NT2/D1 (cell line): ENCODE results near the gene USP11.

Experiments
- DNase-seq: peaks from one replicate; pipeline ENCODE4 v3.0.0-alpha.2; 2011; ENCODE audit warnings: low read depth, low spot score
- H3K27me3 ChIP-seq: 2 replicates; pipeline ENCODE4 v1.6.0; 2011; ENCODE audit warnings: mild to moderate bottlenecking; ENCODE audit not compliant: insufficient read length, insufficient read depth
- H3K36me3 ChIP-seq: 2 replicates; pipeline ENCODE4 v1.6.1; 2011; ENCODE audit warnings: mild to moderate bottlenecking, low read length, mixed read lengths; ENCODE audit not compliant: insufficient read depth, insufficient read length
- H3K4me1 ChIP-seq: 2 replicates; pipeline ENCODE4 v1.5.1; 2011; ENCODE audit not compliant: insufficient read depth, insufficient read length
- H3K4me3 ChIP-seq: 2 replicates; pipeline ENCODE4 v1.5.1; 2011; ENCODE audit warnings: low read depth; ENCODE audit not compliant: insufficient read length
- H3K9ac ChIP-seq: 2 replicates; pipeline ENCODE4 v1.6.0; 2011; ENCODE audit warnings: low read depth; ENCODE audit not compliant: insufficient read length
- H3K9me3 ChIP-seq: 2 replicates; pipeline ENCODE4 v1.5.1; 2011; ENCODE audit warnings: mild to moderate bottlenecking, low read length; ENCODE audit not compliant: insufficient read depth
- SUZ12 ChIP-seq: IDR thresholded peaks from 2 replicates; pipeline ENCODE4 v1.6.1; 2011; ENCODE audit not compliant: insufficient read length, insufficient read depth; ENCODE audit errors: extremely low read depth
- YY1 ChIP-seq: IDR thresholded peaks from 2 replicates; pipeline ENCODE4 v1.6.1; 2011; ENCODE audit not compliant: insufficient read length, insufficient read depth
- ZNF274 ChIP-seq: IDR thresholded peaks from 2 replicates; pipeline ENCODE4 v1.6.1; 2011; ENCODE audit warnings: mild to moderate bottlenecking, low read depth, low read length

The USP11 gene

DNA sequence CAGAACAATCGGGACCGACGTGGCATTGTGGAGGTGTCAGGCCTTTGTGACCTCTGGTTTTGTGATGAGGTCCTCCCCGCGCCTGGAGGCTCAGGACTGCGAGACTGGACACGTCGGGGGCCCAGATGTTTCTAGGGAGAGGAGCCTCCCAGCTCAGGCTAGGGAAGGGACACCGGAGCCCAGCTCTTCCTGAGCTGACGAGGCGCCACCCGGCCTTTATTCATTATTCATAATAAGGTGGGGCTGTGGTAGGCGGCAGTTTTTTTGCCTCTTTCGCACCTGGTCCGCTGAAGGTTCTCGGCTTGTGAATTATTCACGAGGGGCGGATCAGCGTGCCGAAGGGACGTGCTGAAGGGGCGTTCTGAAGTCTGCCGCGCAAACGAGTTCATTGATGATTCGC lies 41.5 kb upstream of the USP11 start:
- H3K27me3 ChIP-seq = no peaks in the 10 kb centered on the region
- no peaks in the 10 kb centered on the region for H3K9me3 ChIP-seq
- H3K4me1 ChIP-seq = peaks cover 17% of the 10 kb centered on the region
- no peak for DNase-seq
- TF ChIP-seq ZNF274 = no peak
- TF ChIP-seq SUZ12 = no peak
- no peak for TF ChIP-seq YY1
- H3K4me3 ChIP-seq = peak overlapping the region; percentile 67
- H3K36me3 ChIP-seq = peaks cover 32% of the 10 kb centered on the region
- H3K9ac ChIP-seq = peak overlapping the region; percentile 75

DNA sequence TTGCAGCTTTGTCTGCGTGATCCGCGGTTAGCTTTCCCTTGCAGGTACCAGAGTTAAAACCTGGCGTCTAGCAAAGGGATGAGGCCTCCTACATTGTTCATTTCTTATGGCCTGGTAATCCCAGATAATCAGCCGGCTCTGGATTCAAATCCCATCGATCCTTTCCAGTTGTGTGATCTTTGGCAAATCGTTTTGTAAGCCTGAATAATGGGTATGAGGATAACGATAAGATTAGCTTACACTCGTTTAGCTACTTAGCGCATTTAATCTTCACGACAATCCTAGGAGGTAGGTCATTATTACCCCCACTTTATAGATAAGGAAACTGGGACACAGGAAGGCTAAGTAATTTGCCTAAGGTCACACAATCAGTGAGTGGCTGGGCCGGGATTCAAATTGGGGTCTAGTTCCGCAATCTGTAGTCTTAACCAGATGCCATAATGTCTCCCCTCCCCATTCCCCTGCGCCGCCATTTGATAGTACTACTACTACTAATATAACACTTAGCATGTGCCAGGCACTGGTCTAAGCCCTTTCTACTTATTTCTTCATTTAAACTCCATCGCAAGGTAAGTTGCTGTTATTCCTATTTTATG lies 40.9 kb upstream of the USP11 start:
- H3K9ac ChIP-seq = peak overlapping the region; percentile 75
- TF ChIP-seq SUZ12 (no peak), ZNF274 (no peak), YY1 (no peak)
- DNase-seq = no peak

DNA sequence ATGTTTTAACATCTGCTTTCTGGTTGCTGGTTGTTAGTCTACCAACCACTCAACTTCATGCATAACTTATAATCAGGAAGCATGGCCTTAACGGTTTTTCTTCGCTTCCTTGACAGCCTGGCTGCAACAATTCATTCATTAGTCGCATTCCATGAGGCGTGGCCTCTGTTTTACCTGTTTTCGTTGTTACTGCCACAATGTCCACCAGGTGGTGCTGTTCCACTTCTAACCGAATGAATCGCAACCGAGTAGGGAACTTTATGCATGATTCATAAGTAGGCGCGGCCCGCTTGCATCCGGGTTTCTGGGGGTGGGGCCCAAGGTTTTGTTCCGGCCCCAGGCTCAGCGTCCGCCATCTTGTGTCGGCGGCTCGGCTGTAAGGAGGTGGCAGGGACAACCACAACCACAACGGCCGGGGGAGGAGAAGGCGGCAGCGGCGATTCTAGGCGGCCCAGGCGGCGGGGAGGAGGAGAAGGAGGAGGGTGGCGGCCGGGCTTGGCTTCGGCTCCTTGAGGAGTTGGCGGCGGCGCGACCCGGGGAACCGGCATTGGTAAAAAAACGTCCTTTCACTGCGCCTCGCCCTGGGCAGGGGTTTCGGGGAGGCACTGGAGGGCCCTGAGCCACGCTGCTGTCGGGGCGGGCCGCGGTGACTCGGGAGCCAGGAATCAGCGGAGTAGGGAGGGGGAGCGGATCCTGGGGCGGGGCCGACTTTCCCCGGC lies 39.2 kb upstream of the USP11 start, which contains the start of gene UBA1:
Gene UBA1 (plus strand): TSS at position 355 of the 719 bp plus-strand sequence. CDS start 4,974 bp downstream, outside the sequence.
- Histone ChIP-seq H3K27me3 (no peaks in the 10 kb centered on the region), H3K9me3 (no peaks in the 10 kb centered on the region), H3K9ac (peak within 1 kb of the TSS; percentile 82), H3K4me1 (peaks cover 20% of the 10 kb centered on the region), H3K36me3 (peaks cover 42% of the 10 kb centered on the region), H3K4me3 (peak within 1 kb of the TSS; percentile 84)
- TF ChIP-seq ZNF274 (no peak), YY1 (peak; percentile 77), SUZ12 (no peak)
- peak; percentile 95 for DNase-seq

More for the DNA sequence above, 40.9 kb upstream of the USP11 start:
- Histone ChIP-seq H3K36me3 (peaks cover 32% of the 10 kb centered on the region), H3K4me3 (peak overlapping the region; percentile 67), H3K9me3 (no peaks in the 10 kb centered on the region), H3K27me3 (no peaks in the 10 kb centered on the region), H3K4me1 (peaks cover 15% of the 10 kb centered on the region)

DNA sequence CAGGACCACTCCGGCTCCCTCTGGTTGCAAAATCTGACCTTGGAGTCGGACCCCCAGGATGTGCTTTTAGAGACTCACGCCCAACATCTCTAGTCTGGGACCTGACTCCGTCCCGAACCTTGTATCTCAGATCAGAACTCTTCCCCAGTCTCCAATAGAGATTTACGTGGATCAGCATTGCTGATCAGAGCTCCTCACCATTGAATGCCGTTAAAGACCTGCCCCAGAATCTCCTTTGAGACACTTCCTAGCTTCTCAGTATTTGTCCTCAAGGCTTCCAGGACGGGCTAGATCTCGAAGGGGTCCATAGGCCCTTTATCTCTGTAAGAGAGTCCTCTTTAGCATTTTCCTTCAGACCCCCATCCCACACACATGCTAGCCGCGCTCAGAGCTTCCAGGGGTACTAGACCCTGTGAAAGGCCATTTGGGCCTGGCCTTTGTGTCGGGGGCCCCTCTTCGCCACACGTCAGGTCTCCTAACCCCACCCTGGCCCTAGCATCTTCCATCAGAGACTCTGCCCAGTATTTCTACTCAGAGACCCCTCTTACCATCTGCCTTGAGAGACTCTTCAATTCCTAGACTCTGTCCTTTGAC lies 38.5 kb upstream of the USP11 start:
- TF ChIP-seq ZNF274 (no peak), YY1 (no peak), SUZ12 (no peak)
- H3K4me1 ChIP-seq = peaks cover 24% of the 10 kb centered on the region
- H3K4me3 ChIP-seq = peak overlapping the region; percentile 84
- H3K9ac ChIP-seq = peak overlapping the region; percentile 82
- DNase-seq = no peak
- no peaks in the 10 kb centered on the region for H3K9me3 ChIP-seq
- no peaks in the 10 kb centered on the region for H3K27me3 ChIP-seq
- H3K36me3 ChIP-seq = peaks cover 49% of the 10 kb centered on the region

DNA sequence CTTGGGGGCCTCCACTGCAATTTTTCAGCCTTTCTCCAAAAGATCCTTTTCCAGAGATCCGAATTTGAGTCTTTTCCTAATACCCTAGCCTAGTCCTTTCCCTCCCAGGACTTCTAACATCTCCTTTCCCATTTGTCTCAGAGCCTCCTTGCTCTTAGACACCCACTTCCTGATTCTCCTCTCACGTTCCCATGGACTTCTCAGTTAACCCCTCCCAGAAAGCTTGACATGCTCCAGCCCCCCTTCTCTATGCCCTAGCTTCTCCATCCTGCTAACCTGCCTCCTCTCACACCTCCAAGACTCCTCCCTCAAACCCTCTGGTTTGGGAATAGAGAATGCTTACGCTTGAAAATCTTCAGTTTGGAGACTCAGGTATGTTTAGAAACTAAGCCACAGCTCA lies 36.7 kb upstream of the USP11 start:
- H3K4me1 ChIP-seq = peaks cover 24% of the 10 kb centered on the region
- peaks cover 65% of the 10 kb centered on the region for H3K36me3 ChIP-seq
- TF ChIP-seq ZNF274 (no peak), SUZ12 (no peak), YY1 (no peak)
- peak overlapping the region; percentile 53 for H3K9ac ChIP-seq
- no peaks in the 10 kb centered on the region for H3K27me3 ChIP-seq
- no peaks in the 10 kb centered on the region for H3K9me3 ChIP-seq
- H3K4me3 ChIP-seq = peak overlapping the region; percentile 27
- no peak for DNase-seq

DNA sequence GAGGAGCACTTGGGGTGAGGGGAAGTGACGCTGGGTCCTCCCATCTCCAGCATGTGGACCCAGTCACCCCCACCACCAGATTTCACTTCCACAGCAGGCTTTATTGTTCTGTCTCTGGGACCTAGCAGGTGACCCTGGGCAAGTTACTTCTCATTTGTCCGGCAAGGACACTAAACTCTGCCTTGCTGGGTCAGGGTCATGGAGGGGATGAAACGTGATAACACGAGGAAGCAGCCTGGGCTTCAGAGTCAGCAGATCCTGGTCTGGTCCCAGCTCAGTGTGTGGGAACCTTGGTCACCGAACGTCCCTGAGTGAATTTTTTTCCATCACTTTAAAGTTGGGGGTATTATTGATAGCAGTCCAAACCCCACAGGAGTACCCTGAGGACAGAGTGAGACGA lies 35.3 kb upstream of the USP11 start:
- Histone ChIP-seq H3K9ac (peak overlapping the region; percentile 51), H3K9me3 (no peaks in the 10 kb centered on the region), H3K4me1 (peaks cover 26% of the 10 kb centered on the region), H3K36me3 (peaks cover 79% of the 10 kb centered on the region), H3K4me3 (peak overlapping the region; percentile 9), H3K27me3 (no peaks in the 10 kb centered on the region)
- no peak for TF ChIP-seq YY1
- no peak for TF ChIP-seq ZNF274
- TF ChIP-seq SUZ12 = no peak
- DNase-seq = no peak

DNA sequence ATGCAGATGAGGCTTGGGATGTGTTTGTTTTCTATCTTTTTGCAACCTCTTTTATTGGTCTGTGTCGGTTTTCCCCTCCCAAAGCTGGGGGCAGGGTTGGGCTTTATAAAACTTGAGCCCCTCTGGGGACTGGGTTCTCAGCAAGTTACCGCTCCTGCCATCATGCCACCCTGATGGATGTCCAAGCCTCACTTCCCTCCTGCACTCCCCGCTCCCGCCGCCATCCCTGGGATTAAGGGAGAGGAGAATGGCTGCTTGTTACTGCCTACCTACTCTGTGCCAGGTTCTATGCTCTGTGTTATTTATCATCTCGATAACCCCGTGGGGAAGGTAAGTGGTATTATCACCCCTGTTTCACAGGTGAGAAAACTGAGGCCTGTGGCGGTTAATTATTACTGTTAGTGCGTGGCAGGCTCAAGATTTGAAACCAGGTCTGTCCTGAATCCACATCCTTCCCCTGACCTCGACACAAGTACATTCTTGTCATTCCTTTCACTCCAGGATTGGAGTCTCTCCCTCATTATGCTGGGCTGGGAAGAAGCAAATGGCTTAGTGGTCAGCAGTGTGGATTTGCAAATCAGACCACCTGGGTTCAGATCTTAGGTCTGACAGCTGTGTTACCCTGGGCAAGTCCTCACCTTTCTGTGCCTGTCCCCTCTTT lies 34.7 kb upstream of the USP11 start:
- Histone ChIP-seq H3K36me3 (peaks cover 86% of the 10 kb centered on the region), H3K27me3 (no peaks in the 10 kb centered on the region), H3K4me1 (peaks cover 24% of the 10 kb centered on the region), H3K9ac (peak overlapping the region; percentile 51), H3K4me3 (no peak overlapping the region), H3K9me3 (no peaks in the 10 kb centered on the region)
- TF ChIP-seq SUZ12 (no peak), YY1 (no peak), ZNF274 (no peak)
- peak; percentile 43 for DNase-seq
